HEK293T (cell line): Measurements from ENCODE around the gene TPK1.

ENCODE experiments used
- CTCF ChIA-PET: fragments of 350-600 bp; formaldehyde crosslinking; extraction: SDS; loops from one replicate; lab custom pipeline; 2021; ENCODE audit warnings: antibody characterized with exemption, inconsistent platforms; lab: Yijun Ruan, JAX
- POLR2A ChIA-PET: fragments of 350-600 bp; formaldehyde crosslinking; extraction: SDS; loops from one replicate; lab custom pipeline; 2020; ENCODE audit warnings: antibody characterized with exemption, inconsistent platforms; lab: Yijun Ruan, JAX
- DNase-seq: peaks from one replicate; pipeline ENCODE4 v3.0.0; 2012; ENCODE audit warnings: mixed read lengths; ENCODE audit errors: extremely low spot score
- ARNT ChIP-seq: fragments of 450-650 bp; IDR thresholded peaks from 2 replicates; pipeline ENCODE4 v1.6.1; 2017; ENCODE audit warnings: mild to moderate bottlenecking
- BHLHE40 ChIP-seq: fragments of 450-650 bp; IDR thresholded peaks from 2 replicates; pipeline ENCODE4 v1.6.1; 2016; ENCODE audit warnings: mild to moderate bottlenecking, moderate library complexity, borderline replicate concordance
- CTBP1 ChIP-seq: fragments of 450-650 bp; IDR thresholded peaks from 2 replicates; pipeline ENCODE4 v1.6.1; 2016; ENCODE audit warnings: borderline replicate concordance
- ELF4 ChIP-seq: fragments of 450-650 bp; IDR thresholded peaks from 2 replicates; pipeline ENCODE4 v1.6.1; 2017; ENCODE audit warnings: antibody characterized with exemption
- FOXA1 ChIP-seq: fragments of 450-650 bp; IDR thresholded peaks from 2 replicates; pipeline ENCODE4 v1.6.1; 2016; ENCODE audit warnings: mild to moderate bottlenecking
- FOXK2 ChIP-seq: fragments of 450-650 bp; IDR thresholded peaks from 2 replicates; pipeline ENCODE4 v1.6.1; 2016; ENCODE audit warnings: mild to moderate bottlenecking
- FOXM1 ChIP-seq: fragments of 450-650 bp; IDR thresholded peaks from 2 replicates; pipeline ENCODE4 v1.6.1; 2017; ENCODE audit warnings: mild to moderate bottlenecking, borderline replicate concordance
- HDGF ChIP-seq: fragments of 450-650 bp; IDR thresholded peaks from 2 replicates; pipeline ENCODE4 v1.6.1; 2017; ENCODE audit warnings: antibody characterized with exemption, borderline replicate concordance
- L3MBTL2 ChIP-seq: fragments of 450-650 bp; conservative IDR thresholded peaks from 2 replicates; pipeline ENCODE4 v1.6.1; 2016; ENCODE audit warnings: mild to moderate bottlenecking
- LEF1 ChIP-seq: fragments of 450-650 bp; IDR thresholded peaks from 2 replicates; pipeline ENCODE4 v1.6.1; 2017; ENCODE audit warnings: mild to moderate bottlenecking, borderline replicate concordance
- NFRKB ChIP-seq: fragments of 450-650 bp; IDR thresholded peaks from 2 replicates; pipeline ENCODE4 v1.6.1; 2016; ENCODE audit warnings: mild to moderate bottlenecking, moderate library complexity
- PKNOX1 ChIP-seq: fragments of 450-650 bp; IDR thresholded peaks from 2 replicates; pipeline ENCODE4 v1.6.1; 2016
- SP1 ChIP-seq: fragments of 450-650 bp; IDR thresholded peaks from 2 replicates; pipeline ENCODE4 v1.6.1; 2017
- SUZ12 ChIP-seq: fragments of 450-650 bp; IDR thresholded peaks from 2 replicates; pipeline ENCODE4 v1.6.1; 2016; ENCODE audit warnings: mild to moderate bottlenecking
- TARDBP ChIP-seq: fragments of 450-650 bp; IDR thresholded peaks from 2 replicates; pipeline ENCODE4 v1.6.1; 2016
- ZNF384 ChIP-seq: fragments of 450-650 bp; IDR thresholded peaks from 2 replicates; pipeline ENCODE4 v1.6.1; 2016

TPK1 gene

GRCh38 chr7:144835652-144836544 is at the start of gene TPK1:
Gene TPK1, minus strand, starts transcription at chr7:144836053. Its CDS starts 451 bp downstream, at chr7:144835602.
- ChIA-PET CTCF (interaction anchor here (0.5 to 2.0 kb wide), 6 partner anchors 10 to 97 kb away, joined by 3 to 5 read pairs (median 4); no protein-coding TSS in a partner anchor), POLR2A (interaction anchor here (0.6 to 2.0 kb wide), 12 partner anchors 8 to 180 kb away, joined by 3 to 12 read pairs (median 3); no protein-coding TSS in a partner anchor)
- no peak for TF ChIP-seq BHLHE40
- TF ChIP-seq FOXM1: peak; percentile 74; the same call in 1 of the 2 replicates
- TF ChIP-seq ELF4: peak; percentile 82
- TF ChIP-seq PKNOX1: no peak
- TF ChIP-seq CTBP1: peak; percentile 67
- 0 out of 2 replicates have a peak, but pooled peaks have one; percentile 20 for TF ChIP-seq LEF1
- TF ChIP-seq SUZ12: no peak
- no peak; the same call in 1 of the 2 replicates for TF ChIP-seq TARDBP
- peak; percentile 90 for TF ChIP-seq L3MBTL2
- no peak for TF ChIP-seq ZNF384
- peak; percentile 95 for DNase-seq

GRCh38 chr7:144885478-144885877 is 49.6 kb upstream of the TPK1 start:
- CTCF ChIA-PET: no interaction called here
- POLR2A ChIA-PET: no interaction called here
- no peak for DNase-seq
- TF ChIP-seq NFRKB (no peak), L3MBTL2 (no peak), PKNOX1 (no peak), TARDBP (no peak), FOXM1 (no peak), LEF1 (no peak), HDGF (no peak), CTBP1 (no peak), ZNF384 (no peak), SP1 (no peak), ARNT (no peak)

- DNase-seq: no peak
- TF ChIP-seq BHLHE40 (no peak), FOXA1 (no peak), L3MBTL2 (no peak), CTBP1 (no peak), PKNOX1 (no peak), SUZ12 (no peak), ELF4 (no peak), FOXM1 (no peak), LEF1 (no peak), FOXK2 (no peak), SP1 (no peak)
- ChIA-PET CTCF (no interaction called here), POLR2A (no interaction called here)
Observed at GRCh38 chr7:144884896-144885295, 49.0 kb upstream of the TPK1 start.

GRCh38 chr7:144873316-144873845 is 37.5 kb upstream of the TPK1 start:
- ChIA-PET POLR2A (no interaction called here), CTCF (no interaction called here)
- no peak for DNase-seq
- TF ChIP-seq ZNF384 (no peak), FOXK2 (no peak), LEF1 (no peak), SUZ12 (no peak), PKNOX1 (no peak), FOXM1 (no peak), HDGF (no peak), FOXA1 (no peak), TARDBP (no peak), ELF4 (no peak)

GRCh38 chr7:144869082-144869481 is 33.2 kb upstream of the TPK1 start:
- POLR2A ChIA-PET: interaction anchor here (1.0 kb wide), 1 partner anchor 33 kb away, joined by 3 read pairs; the partner anchor contains the start of gene TPK1
- TF ChIP-seq FOXA1: no peak
- TF ChIP-seq SP1: no peak
- no peak for DNase-seq
- CTCF ChIA-PET: no interaction called here

- DNase-seq: no peak
- TF ChIP-seq L3MBTL2: no peak
- TF ChIP-seq CTBP1: no peak
- no peak for TF ChIP-seq FOXK2
- TF ChIP-seq FOXA1: no peak
- no peak for TF ChIP-seq ELF4
- no peak for TF ChIP-seq NFRKB
- TF ChIP-seq LEF1: no peak
- no peak for TF ChIP-seq ZNF384
- TF ChIP-seq ARNT: no peak
- TF ChIP-seq HDGF: no peak
- no peak for TF ChIP-seq PKNOX1
- TF ChIP-seq TARDBP: no peak
- no peak for TF ChIP-seq SP1
- TF ChIP-seq BHLHE40: no peak
- TF ChIP-seq SUZ12: no peak
- ChIA-PET POLR2A (no interaction called here), CTCF (no interaction called here)
Observed at GRCh38 chr7:144866189-144866588, 30.3 kb upstream of the TPK1 start.
